Measurements from ENCODE around the gene DYNC1H1. TPM values are rescaled to one million over a fixed set of nuclear protein-coding genes. Genes with fewer than 3 reads are reported as not detected.

DYNC1H1 gene
- total RNA-seq, 1 donor from 2014 or later = 277 TPM

GRCh38 chr14:102086972-102087761 lies 122.8 kb downstream of the DYNC1H1 start, which contains the start of gene HSP90AA1:
Gene HSP90AA1 (minus strand): TSS chr14:102087044. CDS start chr14:102086378, 666 bp downstream.
- Histone ChIP-seq H3K36me3 (ENCODE audit: control insufficient read depth, insufficient read depth, low read length) (peaks cover 17% of the 10 kb centered on the region), H3K4me3 (ENCODE audit: low read depth, low read length) (peak within 1 kb of the TSS; percentile 83), H3K27me3 (ENCODE audit: control insufficient read depth, insufficient read depth, low read length) (no peaks in the 10 kb centered on the region)
- DNase-seq (ENCODE audit: low read depth) (peak; percentile 83), FAIRE-seq (no peak)
- peak; percentile 16 for TF ChIP-seq CTCF (IDR thresholded peaks at IDR 0.05; ENCODE audit: insufficient read depth, low read length, severe bottlenecking)

- no peak for TF ChIP-seq CTCF (IDR thresholded peaks at IDR 0.05; ENCODE audit: insufficient read depth, low read length, severe bottlenecking)
- FAIRE-seq = no peak
- peaks cover 16% of the 10 kb centered on the region for H3K36me3 ChIP-seq (ENCODE audit: control insufficient read depth, insufficient read depth, low read length)
- H3K27me3 ChIP-seq (ENCODE audit: control insufficient read depth, insufficient read depth, low read length) = no peaks in the 10 kb centered on the region
- DNase-seq (ENCODE audit: low read depth) = peak; percentile 27
- peak overlapping the region; percentile 83 for H3K4me3 ChIP-seq (ENCODE audit: low read depth, low read length)
Measured at GRCh38 chr14:102087762-102088011, 123.3 kb downstream of the DYNC1H1 start.

GRCh38 chr14:102088012-102088792 lies 123.8 kb downstream of the DYNC1H1 start:
- peaks cover 12% of the 10 kb centered on the region for H3K36me3 ChIP-seq (ENCODE audit: control insufficient read depth, insufficient read depth, low read length)
- no peaks in the 10 kb centered on the region for H3K27me3 ChIP-seq (ENCODE audit: control insufficient read depth, insufficient read depth, low read length)
- no peak for FAIRE-seq
- TF ChIP-seq CTCF (IDR thresholded peaks at IDR 0.05; ENCODE audit: insufficient read depth, low read length, severe bottlenecking) = no peak
- DNase-seq (ENCODE audit: low read depth) = peak; percentile 49
- peak overlapping the region; percentile 83 for H3K4me3 ChIP-seq (ENCODE audit: low read depth, low read length)

- H3K36me3 ChIP-seq (ENCODE audit: control insufficient read depth, insufficient read depth, low read length) = peaks cover 8% of the 10 kb centered on the region
- TF ChIP-seq CTCF (IDR thresholded peaks at IDR 0.05; ENCODE audit: insufficient read depth, low read length, severe bottlenecking) = no peak
- FAIRE-seq = no peak
Measured at GRCh38 chr14:102089621-102090343, 125.4 kb downstream of the DYNC1H1 start.

GRCh38 chr14:102090713-102091112 lies 126.3 kb downstream of the DYNC1H1 start:
- DNase-seq (ENCODE audit: low read depth) (no peak), FAIRE-seq (no peak)
- no peak overlapping the region for H3K4me3 ChIP-seq (ENCODE audit: low read depth, low read length)
- no peak for TF ChIP-seq CTCF (IDR thresholded peaks at IDR 0.05; ENCODE audit: insufficient read depth, low read length, severe bottlenecking)
- H3K27me3 ChIP-seq (ENCODE audit: control insufficient read depth, insufficient read depth, low read length) = no peaks in the 10 kb centered on the region
- no peaks in the 10 kb centered on the region for H3K36me3 ChIP-seq (ENCODE audit: control insufficient read depth, insufficient read depth, low read length)

More at GRCh38 chr14:102089621-102090343, 125.4 kb downstream of the DYNC1H1 start:
- Histone ChIP-seq H3K4me3 (ENCODE audit: low read depth, low read length) (no peak overlapping the region), H3K27me3 (ENCODE audit: control insufficient read depth, insufficient read depth, low read length) (no peaks in the 10 kb centered on the region)
- no peak for DNase-seq (ENCODE audit: low read depth)

Measured in bronchial epithelial cell (primary cell).